HFF-Myc (cell line): ENCODE results near the gene MTMR2.

ENCODE experiments used
- DNase-seq: peaks from one replicate; pipeline ENCODE4 v3.0.0-alpha.2; 2011; ENCODE audit warnings: low read depth; ENCODE audit errors: extremely low read depth
- H3K4me3 ChIP-seq: replicated peaks from 2 replicates; pipeline ENCODE4 v1.5.1; 2011; ENCODE audit warnings: low read depth, mild to moderate bottlenecking, control low read depth, low read length
- CTCF ChIP-seq: IDR thresholded peaks from 2 replicates; pipeline ENCODE4 v1.5.1; 2012; ENCODE audit warnings: mild to moderate bottlenecking, low read depth, low read length, control low read depth; ENCODE audit errors: missing control alignments

The MTMR2 gene

DNA sequence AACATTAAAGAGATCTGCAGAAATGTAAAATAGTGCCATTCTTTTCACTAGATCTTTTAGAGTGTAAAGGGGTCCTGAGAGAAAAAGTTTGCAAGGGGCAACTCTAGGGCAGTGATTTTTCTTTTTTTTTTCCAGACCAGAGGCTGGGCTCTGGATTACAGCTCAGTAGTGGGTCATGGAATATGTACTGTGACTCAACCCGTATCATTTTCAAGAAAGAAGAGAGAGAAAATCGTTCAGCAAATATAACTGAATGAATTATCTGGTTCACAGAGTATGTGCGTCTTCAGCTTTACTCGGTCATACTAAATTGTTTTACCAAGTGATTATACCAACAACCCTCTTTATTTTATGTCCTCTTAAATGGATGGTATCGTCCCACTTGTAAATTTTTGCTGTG lies 129.8 kb downstream of the MTMR2 start:
- no peak overlapping the region for H3K4me3 ChIP-seq
- no peak for DNase-seq
- no peak for TF ChIP-seq CTCF

GRCh38 chr11:95793116-95793515 lies 130.8 kb downstream of the MTMR2 start:
- no peak for DNase-seq
- no peak for TF ChIP-seq CTCF
- no peak overlapping the region for H3K4me3 ChIP-seq

DNA sequence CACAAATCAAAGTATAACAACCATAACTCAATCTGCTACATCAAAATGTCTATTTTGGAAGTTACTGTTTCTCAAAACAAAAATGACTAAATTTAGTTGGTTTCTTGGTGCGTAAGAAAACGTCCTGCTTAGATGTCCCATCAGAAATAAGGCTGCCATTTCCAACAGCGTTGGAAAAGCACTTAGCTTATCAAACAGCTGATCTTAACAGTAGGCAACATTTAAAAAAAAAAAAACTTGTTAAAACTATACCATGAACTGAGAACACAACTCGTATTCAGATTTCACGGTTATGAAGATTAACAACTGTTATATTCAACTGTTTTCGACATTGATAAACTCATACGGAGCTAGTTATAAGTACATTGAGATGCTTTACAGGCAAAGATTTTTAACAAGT lies 131.2 kb downstream of the MTMR2 start:
- no peak overlapping the region for H3K4me3 ChIP-seq
- no peak for TF ChIP-seq CTCF
- no peak for DNase-seq

GRCh38 chr11:95792200-95792599 lies 131.7 kb downstream of the MTMR2 start:
- TF ChIP-seq CTCF, result no peak

DNA sequence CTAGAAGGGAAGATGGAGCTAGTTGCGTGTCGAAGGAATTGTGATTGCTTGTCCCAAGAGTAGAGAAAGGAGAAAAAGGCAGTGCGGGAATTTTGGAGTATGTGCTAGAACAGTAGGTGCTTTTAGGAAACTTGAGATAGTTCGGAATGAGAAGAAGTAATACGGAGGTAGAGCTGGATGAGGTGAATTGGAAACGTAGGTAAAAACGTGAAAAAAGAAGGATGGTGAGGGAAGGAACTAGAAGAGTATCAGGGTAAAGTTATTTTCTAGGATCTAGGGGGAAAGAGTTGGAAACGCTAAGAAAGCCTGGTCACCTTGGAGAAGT lies 132.2 kb downstream of the MTMR2 start:
- DNase-seq, result no peak
- no peak for TF ChIP-seq CTCF
- H3K4me3 ChIP-seq, result peak overlapping the region; percentile 94

More at GRCh38 chr11:95792200-95792599, 131.7 kb downstream of the MTMR2 start:
- peak overlapping the region; percentile 94 for H3K4me3 ChIP-seq
- no peak for DNase-seq

DNA sequence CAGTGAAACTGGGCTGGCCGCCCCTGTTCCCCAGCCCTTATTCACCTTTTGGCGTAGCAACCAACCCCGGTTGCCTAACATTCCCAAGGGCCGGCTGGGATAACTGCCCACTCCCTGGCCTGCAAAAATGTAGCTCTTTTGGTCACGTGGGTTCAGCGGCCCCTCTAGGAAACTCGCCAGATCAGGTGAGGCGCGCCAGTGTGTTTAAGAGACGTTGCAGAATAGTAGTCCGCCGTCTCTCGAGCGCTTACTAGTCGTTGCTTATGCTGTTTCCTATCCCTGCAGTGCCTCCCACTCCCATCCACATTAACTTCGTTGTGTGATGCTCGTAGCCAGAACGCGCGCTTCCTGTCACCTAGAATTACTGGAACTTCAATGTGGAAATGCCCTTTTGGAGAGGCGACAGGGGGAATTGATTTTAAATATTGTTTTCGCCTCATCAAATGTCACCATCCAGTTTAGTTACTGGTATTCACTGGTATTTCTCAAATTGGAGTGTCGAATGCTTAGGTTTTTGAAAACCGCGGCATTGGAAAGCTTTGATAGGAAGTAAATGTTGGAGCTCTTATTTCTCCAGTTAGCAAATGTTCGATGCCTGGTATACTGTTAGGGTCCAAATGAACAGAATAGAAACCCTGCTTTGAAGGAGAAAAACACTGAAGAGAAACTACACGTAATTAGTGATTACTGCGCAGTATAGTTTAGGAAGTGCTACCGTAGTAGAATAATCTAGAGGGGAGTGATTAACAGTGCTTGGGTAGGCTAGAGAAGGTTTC lies 132.8 kb downstream of the MTMR2 start:
- peak; percentile 27 for DNase-seq
- TF ChIP-seq CTCF, result no peak

More for the DNA sequence above, 132.8 kb downstream of the MTMR2 start:
- H3K4me3 ChIP-seq, result peak overlapping the region; percentile 94
